Measurements from ENCODE around the gene TRABD2B.

DNA sequence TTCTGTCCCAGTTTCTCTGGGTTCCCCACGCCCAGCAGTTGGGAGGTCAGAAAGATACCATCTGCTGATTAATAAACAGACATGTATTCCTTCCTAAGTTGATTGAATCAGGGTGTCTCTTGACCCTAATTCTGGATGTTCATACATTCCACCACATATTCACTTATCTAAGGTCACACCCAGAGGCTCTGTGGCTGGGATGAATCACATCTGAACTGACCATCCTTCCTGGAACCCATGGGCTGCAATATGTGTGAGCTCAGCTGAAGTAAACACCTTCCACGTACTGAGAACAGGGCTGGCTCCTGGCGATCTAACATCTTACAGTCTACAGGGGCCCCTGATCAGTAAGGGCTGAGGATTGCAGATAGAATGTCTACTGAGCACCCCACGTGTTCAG, 20.5 kb upstream of the TRABD2B start:
- TF ChIP-seq, protein P1, sequence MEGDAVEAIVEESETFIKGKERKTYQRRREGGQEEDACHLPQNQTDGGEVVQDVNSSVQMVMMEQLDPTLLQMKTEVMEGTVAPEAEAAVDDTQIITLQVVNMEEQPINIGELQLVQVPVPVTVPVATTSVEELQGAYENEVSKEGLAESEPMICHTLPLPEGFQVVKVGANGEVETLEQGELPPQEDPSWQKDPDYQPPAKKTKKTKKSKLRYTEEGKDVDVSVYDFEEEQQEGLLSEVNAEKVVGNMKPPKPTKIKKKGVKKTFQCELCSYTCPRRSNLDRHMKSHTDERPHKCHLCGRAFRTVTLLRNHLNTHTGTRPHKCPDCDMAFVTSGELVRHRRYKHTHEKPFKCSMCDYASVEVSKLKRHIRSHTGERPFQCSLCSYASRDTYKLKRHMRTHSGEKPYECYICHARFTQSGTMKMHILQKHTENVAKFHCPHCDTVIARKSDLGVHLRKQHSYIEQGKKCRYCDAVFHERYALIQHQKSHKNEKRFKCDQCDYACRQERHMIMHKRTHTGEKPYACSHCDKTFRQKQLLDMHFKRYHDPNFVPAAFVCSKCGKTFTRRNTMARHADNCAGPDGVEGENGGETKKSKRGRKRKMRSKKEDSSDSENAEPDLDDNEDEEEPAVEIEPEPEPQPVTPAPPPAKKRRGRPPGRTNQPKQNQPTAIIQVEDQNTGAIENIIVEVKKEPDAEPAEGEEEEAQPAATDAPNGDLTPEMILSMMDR (IDR thresholded peaks at IDR 0.05) = no peak
- no peak for TF ChIP-seq POLR2A (IDR thresholded peaks at IDR 0.05)
